Endometrial microvascular endothelial cells (primary cell): Measurements from ENCODE around the gene OR2T2. TPM values are rescaled to one million over a fixed set of nuclear protein-coding genes. Genes with fewer than 3 reads are reported as not detected.

ENCODE experiments used
- total RNA-seq: library from RNA; depleted of rRNA; stranded (reverse); fragments of >200 nt; gene quantifications from one replicate; pipeline ENCODE4 v1.2.3, GENCODE V29; 2015; ENCODE audit errors: inconsistent ontology term

OR2T2 gene
- total RNA-seq, 1 donor from 2014 or later = not detected

Other genes starting within 250 kb of the OR2T2 start
- not detected for gene OR2M3, start 248.4 kb upstream of the OR2T2 start, total RNA-seq
- not detected for gene OR2M4, start 214.2 kb upstream of the OR2T2 start, total RNA-seq
- gene OR2T33, start 167.7 kb upstream of the OR2T2 start, total RNA-seq = not detected
- gene OR2T12, start 142.2 kb upstream of the OR2T2 start, total RNA-seq = not detected
- not detected for gene OR2M7, start 121.1 kb upstream of the OR2T2 start, total RNA-seq
- gene OR14C36, start 96.9 kb upstream of the OR2T2 start, total RNA-seq = not detected
- not detected for gene OR2T4, start 84.0 kb upstream of the OR2T2 start, total RNA-seq
- not detected for gene OR2T6, start 69.9 kb upstream of the OR2T2 start, total RNA-seq
- gene OR2T1, start 42.6 kb upstream of the OR2T2 start, total RNA-seq = not detected
- not detected for gene OR2T3, start 27.7 kb downstream of the OR2T2 start, total RNA-seq
- gene OR2T5, start 43.0 kb downstream of the OR2T2 start, total RNA-seq = not detected
- gene OR2G6, start 62.4 kb downstream of the OR2T2 start, total RNA-seq = not detected
- not detected for gene OR2T29, start 117.1 kb downstream of the OR2T2 start, total RNA-seq
- gene OR2T34, start 129.1 kb downstream of the OR2T2 start, total RNA-seq = not detected
- gene OR2T10, start 152.1 kb downstream of the OR2T2 start, total RNA-seq = not detected
- gene OR2T11, start 189.5 kb downstream of the OR2T2 start, total RNA-seq = not detected
- not detected for gene OR2T35, start 199.6 kb downstream of the OR2T2 start, total RNA-seq
- gene OR2T27, start 209.9 kb downstream of the OR2T2 start, total RNA-seq = not detected